Umbilical cord (tissue), 2 donors: ENCODE measurements around the gene SDR39U1. TPM values are rescaled to one million over a fixed set of nuclear protein-coding genes. Genes with fewer than 3 reads are reported as not detected.

Source experiments
- DNase-seq: peaks from one replicate; pipeline ENCODE4 v3.0.0-alpha.2; 2015; ENCODE audit warnings: low spot score
- total RNA-seq: library from RNA; depleted of rRNA; stranded (reverse); fragments of >200 nt; gene quantifications from one replicate; pipeline ENCODE4 v1.2.3, GENCODE V29; 2014; ENCODE audit warnings: low replicate concordance; ENCODE audit not compliant: insufficient read depth

SDR39U1 gene
- total RNA-seq, 1 donor from 2014 or later, result 11.1 TPM

GRCh38 chr14:24443053-24443665 is 583 bp upstream of the SDR39U1 start:
- no peak for DNase-seq

- no peak for DNase-seq
Measured at GRCh38 chr14:24441904-24442239, 704 bp downstream of the SDR39U1 start.

DNA sequence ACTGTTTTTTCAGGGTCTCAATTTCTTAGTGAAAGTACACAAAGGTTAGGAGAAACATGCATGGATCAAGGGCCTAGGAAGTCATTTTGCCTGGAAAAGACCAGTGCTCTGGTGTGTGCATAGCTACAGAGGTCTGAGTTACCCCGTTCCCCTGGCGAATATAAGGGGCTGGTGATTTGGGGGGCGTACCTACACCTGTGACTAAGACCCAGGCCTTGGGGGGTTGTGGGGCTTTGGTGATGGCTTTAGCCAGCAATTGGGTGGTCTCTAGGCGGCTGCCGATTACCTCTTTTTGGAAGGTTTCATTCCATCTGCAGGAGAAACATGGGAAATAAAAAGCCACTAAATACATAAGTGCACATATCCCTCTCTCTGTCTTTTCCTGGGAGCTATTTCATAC is 1.1 kb downstream of the SDR39U1 start:
- peak; percentile 28 for DNase-seq

DNA sequence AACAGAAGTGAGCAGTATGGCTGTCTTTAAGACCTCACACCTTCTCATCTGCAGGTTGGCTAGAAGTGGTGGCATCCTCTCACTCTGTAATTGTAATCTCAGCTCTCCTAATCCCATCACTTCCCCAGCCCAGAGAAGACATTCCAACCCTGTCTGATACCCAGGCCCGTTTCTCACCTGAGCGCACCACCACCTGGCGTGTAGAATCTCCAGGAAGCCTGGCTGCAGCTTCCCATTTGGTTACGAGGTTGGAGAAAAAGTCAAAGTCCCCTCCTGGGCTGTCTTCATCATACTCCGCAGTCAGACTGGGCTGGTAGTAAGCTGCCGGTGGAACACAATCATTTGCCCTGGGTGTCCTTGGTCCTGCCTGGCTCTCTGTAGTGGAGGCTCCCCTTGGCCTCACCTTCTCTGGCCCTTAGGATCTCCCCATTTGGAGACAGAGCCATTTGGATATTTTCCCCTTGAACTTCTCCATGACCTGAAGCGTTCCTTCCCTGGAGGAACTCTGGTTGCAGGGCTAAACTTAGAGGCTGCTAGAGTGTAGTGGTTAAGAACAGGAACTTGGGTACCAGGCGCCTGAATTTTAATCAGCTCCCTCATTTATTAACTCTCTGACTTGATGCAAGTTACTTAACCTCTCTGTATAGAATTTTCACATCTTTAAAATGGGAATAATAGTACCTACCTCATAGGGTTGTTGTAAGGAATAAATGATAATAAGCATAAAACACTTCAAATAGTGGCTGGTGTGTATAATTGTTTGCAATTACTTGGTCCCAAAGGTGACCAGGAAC is 1.8 kb downstream of the SDR39U1 start:
- no peak for DNase-seq

DNA sequence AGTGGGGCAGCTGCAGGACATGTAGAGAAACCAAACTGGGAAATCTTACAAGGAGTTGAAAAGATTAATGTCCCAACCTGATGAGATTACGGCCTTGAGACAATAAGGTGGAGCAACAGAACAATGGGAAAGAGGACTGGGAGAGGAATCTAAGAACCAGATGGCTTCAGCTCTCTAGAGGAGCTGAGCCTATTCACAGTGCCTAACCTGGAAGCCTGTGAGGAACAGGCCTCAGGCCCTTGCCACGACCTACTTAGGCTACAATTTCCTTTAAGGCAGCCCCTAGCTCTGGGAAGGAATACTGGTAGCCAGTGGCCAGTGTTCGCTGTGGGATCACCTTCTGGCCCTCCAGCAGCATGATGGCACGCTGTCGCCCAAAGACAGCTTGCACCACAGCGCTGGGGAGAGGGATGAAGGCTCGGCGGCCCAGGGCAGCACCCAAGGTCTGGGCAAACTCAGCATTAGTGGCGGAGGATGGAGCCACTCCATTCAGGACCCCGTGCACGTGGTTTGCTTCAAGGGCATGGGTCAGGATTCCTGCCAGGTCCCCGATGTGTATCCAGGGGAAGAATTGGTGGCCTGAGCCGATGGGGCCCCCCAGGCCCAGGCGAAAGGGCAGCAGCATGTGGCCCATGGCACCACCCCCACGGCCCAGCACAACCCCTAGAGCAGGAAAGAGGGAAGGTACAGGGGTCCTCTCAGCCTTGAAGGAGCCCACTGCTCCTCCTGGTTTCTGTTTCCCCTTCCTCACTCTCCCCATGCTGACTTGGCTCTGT is 2.6 kb downstream of the SDR39U1 start:
- no peak for DNase-seq

- no peak for DNase-seq
Measured at GRCh38 chr14:24439257-24439656, 3.3 kb downstream of the SDR39U1 start.

DNA sequence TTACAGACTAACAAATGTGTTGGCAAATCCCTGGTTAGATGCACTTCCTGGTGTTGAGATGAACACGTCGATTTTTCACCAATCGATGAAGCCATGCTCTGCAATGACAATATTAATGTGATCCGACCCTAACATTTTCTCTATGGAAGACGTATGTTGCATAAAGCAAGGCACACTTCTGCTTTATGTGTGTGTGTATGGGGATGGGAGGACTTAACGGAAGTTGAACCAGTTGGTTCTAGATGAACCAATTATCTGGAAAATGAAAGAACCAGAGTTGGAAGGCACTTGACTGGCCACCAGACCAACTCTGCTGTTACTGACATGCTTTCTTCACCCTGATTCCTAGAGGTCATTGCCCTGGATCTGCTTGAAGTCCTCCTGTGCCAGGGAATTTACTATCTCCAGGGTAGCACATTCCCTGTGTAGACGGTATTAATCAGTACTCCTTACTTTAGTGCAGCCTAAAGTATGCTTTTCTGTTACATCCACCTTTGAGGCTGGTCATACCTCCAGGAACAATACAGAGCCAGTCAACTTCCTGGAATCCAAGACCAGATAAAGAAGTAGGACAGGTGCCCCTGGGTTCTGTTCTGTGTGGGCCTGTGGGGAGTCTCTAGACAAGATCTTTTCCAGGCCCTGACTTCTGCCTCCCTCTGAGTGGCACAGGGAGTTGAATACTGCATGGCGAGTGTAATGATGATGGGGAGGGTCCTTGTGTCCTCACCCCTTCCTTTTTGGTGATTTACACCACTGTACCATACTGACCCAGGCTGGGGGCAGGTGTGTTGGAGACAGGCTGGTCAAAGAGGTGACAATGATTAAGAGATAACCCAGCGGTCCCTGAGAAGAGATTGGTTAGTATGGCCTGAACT is 4.1 kb downstream of the SDR39U1 start:
- DNase-seq, result no peak

DNA sequence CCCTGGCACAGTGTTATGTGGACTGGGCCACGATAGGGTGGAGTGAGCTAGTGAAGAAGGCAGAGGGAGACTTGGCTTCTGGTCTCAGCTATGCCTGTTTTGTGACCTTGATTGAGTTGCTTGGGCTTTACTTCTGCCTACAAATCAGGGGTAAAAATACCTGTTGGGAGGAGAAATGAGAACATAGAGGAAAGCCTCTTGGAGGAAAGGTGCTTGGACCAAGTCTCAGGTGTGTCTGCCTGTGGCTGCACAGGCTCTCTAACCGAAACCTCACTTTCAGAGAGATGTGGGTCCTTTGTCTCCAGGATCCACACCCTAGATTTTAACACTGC is 4.9 kb downstream of the SDR39U1 start:
- DNase-seq, result no peak

- DNase-seq, result no peak
Measured at GRCh38 chr14:24437020-24437735, 5.4 kb downstream of the SDR39U1 start.

DNA sequence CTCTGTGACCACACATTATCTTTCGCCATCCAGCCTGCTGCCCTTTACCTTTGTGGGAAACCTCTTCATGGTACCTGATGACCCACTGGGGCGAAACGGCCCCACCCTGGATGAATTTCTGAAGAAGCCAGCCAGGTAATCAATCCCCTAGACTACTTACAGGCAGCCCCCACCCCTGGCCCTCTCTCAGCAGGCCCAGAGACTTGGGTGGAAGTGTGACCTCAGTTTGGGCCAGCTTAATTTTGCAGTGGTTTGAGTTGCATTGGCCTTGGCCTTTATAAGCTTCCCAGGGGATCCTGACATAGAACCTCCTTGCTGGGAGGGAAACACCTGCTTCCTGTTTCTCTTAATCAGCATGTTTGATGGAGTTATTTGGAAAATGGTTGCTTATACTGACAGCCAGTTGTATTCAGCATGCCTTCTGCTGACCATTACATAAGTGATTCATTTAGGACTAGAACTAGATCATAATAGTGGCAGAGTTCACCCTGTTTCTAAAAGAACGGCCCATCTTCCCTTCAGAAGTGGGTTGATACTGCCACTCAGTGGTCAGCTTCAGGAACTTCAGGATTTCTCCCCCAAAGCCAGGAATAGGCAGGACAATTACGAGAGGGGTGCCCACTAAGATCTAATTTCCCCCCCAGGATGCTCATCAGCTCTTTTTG is 6.1 kb downstream of the SDR39U1 start:
- peak; percentile 78 for DNase-seq

DNA sequence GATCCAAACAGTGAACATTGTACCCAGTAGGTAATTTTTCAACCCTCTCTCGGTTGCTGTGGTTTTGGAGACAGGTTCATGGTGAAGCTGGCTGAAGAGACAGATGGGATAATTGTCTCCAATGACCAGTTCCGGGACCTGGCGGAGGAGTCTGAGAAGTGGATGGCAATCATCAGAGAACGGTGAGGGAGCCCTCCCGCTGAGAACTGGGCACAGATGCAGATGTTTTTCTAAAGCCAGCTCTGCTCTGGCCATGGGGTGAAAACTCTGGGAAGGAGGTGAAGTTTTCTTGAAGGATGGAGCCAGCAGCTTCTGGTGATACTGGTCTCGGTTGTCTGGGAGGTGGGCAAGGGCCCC is 6.6 kb downstream of the SDR39U1 start:
- peak; percentile 3 for DNase-seq

GRCh38 chr14:24435192-24435810 is 7.3 kb downstream of the SDR39U1 start:
- no peak for DNase-seq

GRCh38 chr14:24434676-24435075 is 7.9 kb downstream of the SDR39U1 start:
- no peak for DNase-seq

GRCh38 chr14:24434036-24434435 is 8.5 kb downstream of the SDR39U1 start:
- DNase-seq, result no peak

GRCh38 chr14:24432259-24433131 is 10.1 kb downstream of the SDR39U1 start:
- DNase-seq, result no peak

GRCh38 chr14:24431569-24432258 is 10.9 kb downstream of the SDR39U1 start:
- peak; percentile 92 for DNase-seq

- DNase-seq, result peak; percentile 87
Measured at GRCh38 chr14:24430682-24431568, 11.7 kb downstream of the SDR39U1 start.
